HG02642 (cell line): ENCODE measurements around the gene SPRR1A.

Experiments
- ATAC-seq: cut with Tn5 transposase; IDR thresholded peaks from one replicate; pipeline ENCODE4 v1.9.1; 2021; ENCODE audit warnings: mild to moderate bottlenecking; ENCODE audit not compliant: unreplicated experiment, poor library complexity

The SPRR1A gene

GRCh38 chr1:153024413-153024812 lies 40.5 kb downstream of the SPRR1A start:
- no peak for ATAC-seq

DNA sequence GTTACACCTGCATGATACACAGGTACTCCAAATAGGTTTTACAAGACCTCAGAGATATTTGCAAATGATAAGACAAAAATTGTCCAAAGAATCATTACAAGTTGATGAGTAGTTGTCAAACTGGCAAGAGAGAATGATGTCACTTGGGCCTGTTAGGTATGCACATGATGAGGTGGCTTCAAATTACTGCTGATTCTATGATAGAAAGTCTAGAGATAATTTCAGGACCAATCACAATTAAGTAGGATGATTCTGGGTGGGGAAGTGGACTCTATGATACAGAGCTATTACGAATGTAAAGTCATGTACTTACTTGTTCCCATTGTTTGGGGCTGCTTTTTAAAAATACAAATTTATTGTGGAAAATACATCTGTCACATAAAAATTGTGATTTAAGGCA lies 41.9 kb downstream of the SPRR1A start:
- no peak for ATAC-seq

- no peak for ATAC-seq
Measured at GRCh38 chr1:153028766-153029165, 44.9 kb downstream of the SPRR1A start.

DNA sequence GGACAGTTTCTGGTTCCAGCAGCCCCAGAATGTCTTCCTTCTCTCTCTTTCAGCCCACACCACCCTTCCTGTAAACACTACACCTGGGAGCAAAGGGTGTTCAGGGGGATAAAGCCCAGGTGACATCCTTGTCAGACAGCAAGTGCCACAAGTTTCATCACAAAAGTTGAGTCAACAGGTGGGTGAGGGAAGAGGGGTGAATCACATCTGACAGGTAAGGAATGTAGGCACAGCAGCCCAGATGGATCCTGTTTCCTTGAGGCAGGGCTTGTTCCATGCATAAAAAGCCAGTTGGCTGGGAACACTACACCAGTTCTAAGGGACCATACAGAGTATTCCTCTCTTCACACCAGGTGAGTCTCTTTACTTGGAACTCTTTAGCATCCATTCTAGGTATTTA lies 47.0 kb downstream of the SPRR1A start, which contains the start of gene SPRR1B:
SPRR1B (plus strand) TSS at position 309 of the 400 bp plus-strand sequence. CDS start 1,143 bp downstream, outside the sequence.
- no peak for ATAC-seq

GRCh38 chr1:153032073-153032472 lies 48.2 kb downstream of the SPRR1A start:
- ATAC-seq: no peak

DNA sequence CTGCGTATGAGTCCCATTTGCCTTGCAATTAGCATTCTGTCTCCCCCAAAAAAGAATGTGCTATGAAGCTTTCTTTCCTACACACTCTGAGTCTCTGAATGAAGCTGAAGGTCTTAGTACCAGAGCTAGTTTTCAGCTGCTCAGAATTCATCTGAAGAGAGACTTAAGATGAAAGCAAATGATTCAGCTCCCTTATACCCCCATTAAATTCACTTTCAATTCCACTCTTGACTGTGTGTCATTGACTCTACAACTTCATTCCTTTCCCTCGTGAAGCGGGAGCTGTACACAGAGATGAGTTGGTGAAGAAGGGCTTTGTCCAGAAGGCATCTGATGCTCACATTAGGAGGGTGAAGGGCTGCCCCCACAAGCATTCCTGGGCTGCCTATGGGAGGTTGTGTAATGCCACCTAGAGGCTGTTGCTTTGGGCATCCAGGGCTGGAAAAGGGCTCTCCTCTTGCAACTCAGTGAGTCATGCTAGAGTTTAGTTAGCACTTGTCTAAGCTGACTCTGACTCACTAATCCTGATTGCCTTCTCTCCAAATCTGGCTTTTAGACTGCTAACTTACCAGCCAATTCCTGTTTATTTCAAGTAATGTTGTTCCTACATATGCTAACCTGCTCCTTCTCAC lies 48.9 kb downstream of the SPRR1A start:
- no peak for ATAC-seq

- no peak for ATAC-seq
Measured at GRCh38 chr1:153035211-153035610, 51.3 kb downstream of the SPRR1A start.
